ENCODE results near the gene CTAGE4.
"Not testable (repeated sequence)": the region's sequence is repeated elsewhere in the genome, so short reads cannot be mapped to it uniquely, and the experiment has no call there.

CTAGE4 gene

GRCh38 chr7:144198934-144199333 is 15.7 kb downstream of the CTAGE4 start:
- not testable (repeated sequence) for H3K27me3 ChIP-seq (ENCODE audit: insufficient read depth, low read length, poor library complexity); H4K5ac ChIP-seq (ENCODE audit: low read length); H3K4ac ChIP-seq (ENCODE audit: low read depth, low read length); H3K18ac ChIP-seq (ENCODE audit: low read length); H3K79me1 ChIP-seq (ENCODE audit: low read length); H2BK120ac ChIP-seq (ENCODE audit: low read depth, low read length); H3K23ac ChIP-seq (ENCODE audit: low read length); H2AK5ac ChIP-seq (ENCODE audit: low read length); H2BK15ac ChIP-seq (replicated peaks; ENCODE audit: low read depth); H3K4me1 ChIP-seq (ENCODE audit: control insufficient read depth, low read depth, low read length); H3K9ac ChIP-seq (ENCODE audit: low read length); H3K36me3 ChIP-seq (ENCODE audit: control insufficient read depth, insufficient read depth, low read length); H3K27ac ChIP-seq (ENCODE audit: low read depth, low read length); H3K56ac ChIP-seq (ENCODE audit: low read length); H4K8ac ChIP-seq (ENCODE audit: low read depth, low read length); H2BK5ac ChIP-seq (ENCODE audit: low read length); H3K4me2 ChIP-seq (ENCODE audit: low read length); H3K4me3 ChIP-seq (ENCODE audit: low read length); H3K79me2 ChIP-seq (ENCODE audit: control insufficient read depth, insufficient read depth, low read length)
- peak; percentile 42 for DNase-seq
- WGBS (ENCODE audit: extremely low coverage, insufficient coverage, low lambda C conversion rate): no CpG with 5 or more reads among the region's 4 CpGs

DNA sequence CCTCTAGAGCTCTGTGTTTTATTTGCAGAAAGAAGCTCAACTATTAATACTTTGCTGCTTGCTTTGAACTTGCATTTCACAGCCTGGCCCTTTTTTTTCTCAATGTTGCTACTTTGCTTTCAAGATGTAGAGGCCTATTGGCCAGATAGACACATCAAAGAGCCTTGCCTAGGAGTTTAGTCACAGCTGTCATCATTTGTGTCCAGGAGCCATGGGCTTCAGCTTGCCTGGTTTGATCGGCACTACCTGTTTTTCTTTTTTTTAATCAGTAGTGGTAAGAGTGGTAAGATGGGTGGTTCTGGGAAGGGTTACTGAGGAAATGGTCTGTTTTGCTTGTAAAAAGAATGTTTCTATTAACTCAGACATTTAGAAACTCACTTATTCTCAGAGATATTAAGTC is 18.7 kb downstream of the CTAGE4 start:
- H3K79me2 ChIP-seq (ENCODE audit: control insufficient read depth, insufficient read depth, low read length); H3K4me2 ChIP-seq (ENCODE audit: low read length); H3K27ac ChIP-seq (ENCODE audit: low read depth, low read length); H2BK120ac ChIP-seq (ENCODE audit: low read depth, low read length); H3K56ac ChIP-seq (ENCODE audit: low read length); H3K23ac ChIP-seq (ENCODE audit: low read length); H3K18ac ChIP-seq (ENCODE audit: low read length); H2BK15ac ChIP-seq (replicated peaks; ENCODE audit: low read depth); H3K4me1 ChIP-seq (ENCODE audit: control insufficient read depth, low read depth, low read length); H4K8ac ChIP-seq (ENCODE audit: low read depth, low read length); DNase-seq; H4K5ac ChIP-seq (ENCODE audit: low read length); H3K79me1 ChIP-seq (ENCODE audit: low read length); H3K9ac ChIP-seq (ENCODE audit: low read length); H3K4ac ChIP-seq (ENCODE audit: low read depth, low read length); H3K4me3 ChIP-seq (ENCODE audit: low read length); H2BK5ac ChIP-seq (ENCODE audit: low read length); H3K36me3 ChIP-seq (ENCODE audit: control insufficient read depth, insufficient read depth, low read length); H3K27me3 ChIP-seq (ENCODE audit: insufficient read depth, low read length, poor library complexity); H2AK5ac ChIP-seq (ENCODE audit: low read length): not testable (repeated sequence)
- WGBS (ENCODE audit: extremely low coverage, insufficient coverage, low lambda C conversion rate): no CpG with 5 or more reads among the region's 1 CpG

DNA sequence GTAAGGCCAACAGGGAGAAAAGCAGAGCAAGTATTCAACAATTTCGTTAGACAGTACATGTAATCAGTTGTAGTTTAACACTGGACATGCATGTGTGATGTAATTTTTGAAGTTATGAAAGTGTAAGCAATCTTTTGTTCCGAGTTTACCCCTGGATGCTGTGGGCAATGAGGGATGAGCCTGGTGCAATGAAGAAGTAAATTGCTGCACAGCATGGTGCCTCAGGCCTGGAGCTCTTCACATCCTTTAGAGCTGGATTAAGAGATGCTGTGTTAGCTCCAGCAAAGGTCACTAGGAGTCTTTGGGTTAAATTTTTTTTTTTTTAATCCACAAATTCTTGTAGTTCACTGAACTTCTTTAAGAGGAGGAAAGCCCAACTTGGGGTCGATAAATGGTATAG is 19.8 kb downstream of the CTAGE4 start:
- H3K4me3 ChIP-seq (ENCODE audit: low read length); H3K79me1 ChIP-seq (ENCODE audit: low read length); H2BK15ac ChIP-seq (replicated peaks; ENCODE audit: low read depth); DNase-seq; H3K9ac ChIP-seq (ENCODE audit: low read length); H4K8ac ChIP-seq (ENCODE audit: low read depth, low read length); H3K27me3 ChIP-seq (ENCODE audit: insufficient read depth, low read length, poor library complexity); H4K5ac ChIP-seq (ENCODE audit: low read length); H3K56ac ChIP-seq (ENCODE audit: low read length); H2AK5ac ChIP-seq (ENCODE audit: low read length); H2BK5ac ChIP-seq (ENCODE audit: low read length); H3K36me3 ChIP-seq (ENCODE audit: control insufficient read depth, insufficient read depth, low read length); H3K18ac ChIP-seq (ENCODE audit: low read length); H3K4me2 ChIP-seq (ENCODE audit: low read length); H3K4ac ChIP-seq (ENCODE audit: low read depth, low read length); H3K23ac ChIP-seq (ENCODE audit: low read length); H2BK120ac ChIP-seq (ENCODE audit: low read depth, low read length); H3K27ac ChIP-seq (ENCODE audit: low read depth, low read length); H3K4me1 ChIP-seq (ENCODE audit: control insufficient read depth, low read depth, low read length); H3K79me2 ChIP-seq (ENCODE audit: control insufficient read depth, insufficient read depth, low read length): not testable (repeated sequence)
- no CpG with 5 or more reads among the region's 3 CpGs for WGBS (ENCODE audit: extremely low coverage, insufficient coverage, low lambda C conversion rate)

DNA sequence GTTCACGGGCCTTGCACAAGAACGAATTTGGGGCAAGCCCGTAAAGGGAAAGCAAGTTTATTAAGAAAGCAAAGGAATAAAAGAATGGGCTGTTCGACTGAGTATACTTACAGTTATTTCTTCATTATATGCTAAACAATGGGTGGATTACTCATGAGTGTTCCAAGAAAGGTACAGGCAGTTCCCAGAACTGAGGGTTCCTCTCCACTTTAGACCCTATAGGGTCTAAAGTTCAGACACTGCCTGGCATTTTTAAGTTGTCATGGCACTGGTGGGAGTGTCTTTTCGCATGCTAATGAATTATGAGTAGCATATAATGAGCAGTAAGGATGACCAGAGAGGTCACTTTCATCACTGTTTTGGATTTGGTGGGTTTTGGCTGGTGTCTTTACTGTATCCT is 22.0 kb downstream of the CTAGE4 start:
- not testable (repeated sequence) for H3K36me3 ChIP-seq (ENCODE audit: control insufficient read depth, insufficient read depth, low read length); H3K4me3 ChIP-seq (ENCODE audit: low read length); H3K79me1 ChIP-seq (ENCODE audit: low read length); H4K8ac ChIP-seq (ENCODE audit: low read depth, low read length); H3K4me2 ChIP-seq (ENCODE audit: low read length); H2BK15ac ChIP-seq (replicated peaks; ENCODE audit: low read depth); DNase-seq; H2BK120ac ChIP-seq (ENCODE audit: low read depth, low read length); H4K5ac ChIP-seq (ENCODE audit: low read length); H3K27ac ChIP-seq (ENCODE audit: low read depth, low read length); H3K18ac ChIP-seq (ENCODE audit: low read length); H3K56ac ChIP-seq (ENCODE audit: low read length); H2AK5ac ChIP-seq (ENCODE audit: low read length); H2BK5ac ChIP-seq (ENCODE audit: low read length); H3K23ac ChIP-seq (ENCODE audit: low read length); H3K27me3 ChIP-seq (ENCODE audit: insufficient read depth, low read length, poor library complexity); H3K79me2 ChIP-seq (ENCODE audit: control insufficient read depth, insufficient read depth, low read length); H3K9ac ChIP-seq (ENCODE audit: low read length); H3K4ac ChIP-seq (ENCODE audit: low read depth, low read length); H3K4me1 ChIP-seq (ENCODE audit: control insufficient read depth, low read depth, low read length)
- WGBS (ENCODE audit: extremely low coverage, insufficient coverage, low lambda C conversion rate): no CpG with 5 or more reads among the region's 5 CpGs

GRCh38 chr7:144217200-144217599 is 33.9 kb downstream of the CTAGE4 start:
- H2BK120ac ChIP-seq (ENCODE audit: low read depth, low read length): not testable (repeated sequence)

GRCh38 chr7:144218581-144218980 is 35.3 kb downstream of the CTAGE4 start:
- WGBS (ENCODE audit: extremely low coverage, insufficient coverage, low lambda C conversion rate): no CpG with 5 or more reads among the region's 1 CpG
- not testable (repeated sequence) for H3K4me1 ChIP-seq (ENCODE audit: control insufficient read depth, low read depth, low read length); H3K4me2 ChIP-seq (ENCODE audit: low read length); H3K36me3 ChIP-seq (ENCODE audit: control insufficient read depth, insufficient read depth, low read length); H3K4me3 ChIP-seq (ENCODE audit: low read length); H4K8ac ChIP-seq (ENCODE audit: low read depth, low read length); H3K27ac ChIP-seq (ENCODE audit: low read depth, low read length); H3K23ac ChIP-seq (ENCODE audit: low read length); H2BK15ac ChIP-seq (replicated peaks; ENCODE audit: low read depth); H3K56ac ChIP-seq (ENCODE audit: low read length); H3K79me2 ChIP-seq (ENCODE audit: control insufficient read depth, insufficient read depth, low read length); DNase-seq; H2BK5ac ChIP-seq (ENCODE audit: low read length); H3K18ac ChIP-seq (ENCODE audit: low read length); H3K4ac ChIP-seq (ENCODE audit: low read depth, low read length); H3K9ac ChIP-seq (ENCODE audit: low read length); H2BK120ac ChIP-seq (ENCODE audit: low read depth, low read length); H3K79me1 ChIP-seq (ENCODE audit: low read length); H2AK5ac ChIP-seq (ENCODE audit: low read length); H3K27me3 ChIP-seq (ENCODE audit: insufficient read depth, low read length, poor library complexity); H4K5ac ChIP-seq (ENCODE audit: low read length)

More at GRCh38 chr7:144217200-144217599, 33.9 kb downstream of the CTAGE4 start:
- not testable (repeated sequence) for H2AK5ac ChIP-seq (ENCODE audit: low read length); H3K9ac ChIP-seq (ENCODE audit: low read length); H3K27ac ChIP-seq (ENCODE audit: low read depth, low read length); H3K79me1 ChIP-seq (ENCODE audit: low read length); H3K4me1 ChIP-seq (ENCODE audit: control insufficient read depth, low read depth, low read length); DNase-seq; H2BK5ac ChIP-seq (ENCODE audit: low read length); H3K23ac ChIP-seq (ENCODE audit: low read length); H3K27me3 ChIP-seq (ENCODE audit: insufficient read depth, low read length, poor library complexity); H3K4me3 ChIP-seq (ENCODE audit: low read length); H3K79me2 ChIP-seq (ENCODE audit: control insufficient read depth, insufficient read depth, low read length); H3K56ac ChIP-seq (ENCODE audit: low read length); H4K5ac ChIP-seq (ENCODE audit: low read length); H4K8ac ChIP-seq (ENCODE audit: low read depth, low read length); H3K18ac ChIP-seq (ENCODE audit: low read length); H3K4ac ChIP-seq (ENCODE audit: low read depth, low read length); H3K4me2 ChIP-seq (ENCODE audit: low read length); H2BK15ac ChIP-seq (replicated peaks; ENCODE audit: low read depth); H3K36me3 ChIP-seq (ENCODE audit: control insufficient read depth, insufficient read depth, low read length)

Data from mesendoderm (in vitro differentiated cells).